NCI-H748 treated with DMSO at 0.1 percent for 48 hours (cell line): Measurements from ENCODE around the gene MRAP.
"Not testable (repeated sequence)": the region's sequence is repeated elsewhere in the genome, so short reads cannot be mapped to it uniquely, and the experiment has no call there.

ENCODE experiments used
- DNase-seq: peaks from one replicate; lab custom pipeline; 2025; lab: John Stamatoyannopoulos, UW

The MRAP gene

GRCh38 chr21:32300117-32300681 lies 1.5 kb downstream of the MRAP start:
- no peak for DNase-seq

- no peak for DNase-seq
These were observed 2.9 kb downstream of the MRAP start for GRCh38 chr21:32301596-32301995.

- DNase-seq, result no peak
These were observed 3.9 kb downstream of the MRAP start for GRCh38 chr21:32302560-32302959.

GRCh38 chr21:32303385-32303784 lies 4.7 kb downstream of the MRAP start:
- DNase-seq, result no peak

- DNase-seq, result no peak
These were observed 6.3 kb downstream of the MRAP start for GRCh38 chr21:32304998-32305397.

GRCh38 chr21:32306021-32306780 lies 7.5 kb downstream of the MRAP start:
- no peak for DNase-seq

- DNase-seq, result no peak
These were observed 9.1 kb downstream of the MRAP start for GRCh38 chr21:32307706-32308105.

GRCh38 chr21:32308696-32309095 lies 10.0 kb downstream of the MRAP start:
- DNase-seq, result no peak

GRCh38 chr21:32309906-32310460 lies 11.3 kb downstream of the MRAP start:
- DNase-seq, result no peak

- DNase-seq, result not testable (repeated sequence)
These were observed 12.3 kb downstream of the MRAP start for GRCh38 chr21:32310976-32311375.

- DNase-seq, result no peak
These were observed 13.0 kb downstream of the MRAP start for GRCh38 chr21:32311621-32312020.

- no peak for DNase-seq
These were observed 13.7 kb downstream of the MRAP start for GRCh38 chr21:32312326-32312725.

GRCh38 chr21:32312976-32313375 lies 14.3 kb downstream of the MRAP start:
- no peak for DNase-seq

GRCh38 chr21:32314806-32315205 lies 16.2 kb downstream of the MRAP start:
- no peak for DNase-seq

- DNase-seq, result no peak
These were observed 17.0 kb downstream of the MRAP start for GRCh38 chr21:32315511-32316281.

- no peak for DNase-seq
These were observed 17.9 kb downstream of the MRAP start for GRCh38 chr21:32316361-32317215.

- no peak for DNase-seq
These were observed 19.1 kb downstream of the MRAP start for GRCh38 chr21:32317726-32318125.

- no peak for DNase-seq
These were observed 20.4 kb downstream of the MRAP start for GRCh38 chr21:32319012-32319411.

- no peak for DNase-seq
These were observed 21.4 kb downstream of the MRAP start for GRCh38 chr21:32320059-32320458.

- DNase-seq, result no peak
These were observed 22.1 kb downstream of the MRAP start for GRCh38 chr21:32320726-32321125.

- no peak for DNase-seq
These were observed 22.8 kb downstream of the MRAP start for GRCh38 chr21:32321480-32321879.

GRCh38 chr21:32322103-32322502 lies 23.4 kb downstream of the MRAP start:
- no peak for DNase-seq
